ENCODE results near the gene TPST2.

The TPST2 gene

GRCh38 chr22:26612652-26613051, 22.7 kb upstream of the TPST2 start:
- no peak for FAIRE-seq
- DNase-seq (ENCODE audit: extremely low spot score, insufficient read length, low read depth) = no peak

GRCh38 chr22:26610996-26611395, 21.1 kb upstream of the TPST2 start:
- DNase-seq (ENCODE audit: extremely low spot score, insufficient read length, low read depth) (no peak), FAIRE-seq (peak; percentile 24)

- FAIRE-seq (peak; percentile 98), DNase-seq (ENCODE audit: extremely low spot score, insufficient read length, low read depth) (peak; percentile 87)
Observed at GRCh38 chr22:26610072-26610958, 20.4 kb upstream of the TPST2 start.

- DNase-seq (ENCODE audit: extremely low spot score, insufficient read length, low read depth) (no peak), FAIRE-seq (no peak)
Observed at GRCh38 chr22:26609287-26609686, 19.4 kb upstream of the TPST2 start.

- FAIRE-seq (no peak), DNase-seq (ENCODE audit: extremely low spot score, insufficient read length, low read depth) (no peak)
Observed at GRCh38 chr22:26608129-26608528, 18.2 kb upstream of the TPST2 start.

DNA sequence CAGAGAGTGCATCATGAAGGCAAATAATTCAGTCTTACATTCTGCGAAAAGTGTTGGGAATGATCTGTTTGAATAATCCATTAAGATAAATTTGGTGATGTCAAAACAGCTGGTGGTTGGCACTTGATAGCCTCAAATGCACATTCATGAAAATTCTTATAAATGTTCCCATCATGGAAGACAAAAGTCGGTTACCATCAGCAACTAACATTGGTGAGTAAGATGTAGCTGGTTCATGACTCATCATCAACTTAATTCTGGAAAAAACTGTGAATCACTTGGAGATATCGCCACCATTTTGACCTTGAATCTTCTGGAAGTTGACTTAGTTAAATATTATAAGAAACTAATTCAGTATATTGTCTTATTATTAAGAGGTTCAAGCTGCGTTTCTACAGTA, 16.7 kb upstream of the TPST2 start:
- FAIRE-seq (no peak), DNase-seq (ENCODE audit: extremely low spot score, insufficient read length, low read depth) (no peak)

- FAIRE-seq = no peak
- no peak for DNase-seq (ENCODE audit: extremely low spot score, insufficient read length, low read depth)
Observed at GRCh38 chr22:26604368-26604767, 14.4 kb upstream of the TPST2 start.

DNA sequence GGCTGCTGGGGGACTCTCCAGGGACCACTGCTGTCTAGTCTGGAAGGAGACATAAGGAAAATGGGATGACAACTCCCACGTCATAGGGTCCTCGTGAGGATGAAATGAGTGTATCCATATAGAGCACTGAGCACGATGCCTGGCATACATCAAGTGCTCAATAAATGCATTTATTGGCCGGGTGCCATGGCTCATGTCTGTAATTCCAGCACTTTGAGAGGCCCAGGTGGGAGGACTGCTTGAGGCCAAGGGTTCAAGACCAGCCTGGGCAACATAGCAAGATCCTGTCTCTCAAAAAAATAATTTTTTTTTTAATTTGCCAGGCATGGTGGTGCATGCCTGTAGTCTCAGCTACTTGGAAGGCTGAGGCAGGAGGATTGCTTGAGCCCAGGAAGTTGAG, 12.2 kb upstream of the TPST2 start:
- DNase-seq (ENCODE audit: extremely low spot score, insufficient read length, low read depth) (no peak), FAIRE-seq (no peak)

- DNase-seq (ENCODE audit: extremely low spot score, insufficient read length, low read depth) = no peak
- no peak for FAIRE-seq
Observed at GRCh38 chr22:26601726-26602125, 11.8 kb upstream of the TPST2 start.

GRCh38 chr22:26599505-26599904, 9.6 kb upstream of the TPST2 start:
- FAIRE-seq (no peak), DNase-seq (ENCODE audit: extremely low spot score, insufficient read length, low read depth) (no peak)

DNA sequence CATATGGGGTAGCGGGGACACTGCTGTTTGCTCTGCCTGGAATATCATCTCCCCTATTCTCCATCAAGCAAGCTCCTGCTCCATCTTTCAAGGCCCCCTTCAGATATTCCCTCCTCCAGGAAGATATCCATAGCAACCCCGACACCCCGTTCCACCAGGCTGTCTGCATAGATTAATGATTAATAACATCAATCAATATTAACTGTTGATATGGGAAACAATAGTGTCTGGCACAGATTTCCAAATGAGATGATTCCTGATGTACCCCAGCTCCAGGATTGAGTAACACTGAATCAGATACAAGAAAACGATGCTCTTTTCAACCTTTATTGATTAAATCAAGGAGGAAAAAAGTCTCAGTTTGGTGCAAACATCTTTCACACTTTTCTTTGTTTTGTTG, 7.5 kb upstream of the TPST2 start:
- DNase-seq (ENCODE audit: extremely low spot score, insufficient read length, low read depth) (no peak), FAIRE-seq (no peak)

DNA sequence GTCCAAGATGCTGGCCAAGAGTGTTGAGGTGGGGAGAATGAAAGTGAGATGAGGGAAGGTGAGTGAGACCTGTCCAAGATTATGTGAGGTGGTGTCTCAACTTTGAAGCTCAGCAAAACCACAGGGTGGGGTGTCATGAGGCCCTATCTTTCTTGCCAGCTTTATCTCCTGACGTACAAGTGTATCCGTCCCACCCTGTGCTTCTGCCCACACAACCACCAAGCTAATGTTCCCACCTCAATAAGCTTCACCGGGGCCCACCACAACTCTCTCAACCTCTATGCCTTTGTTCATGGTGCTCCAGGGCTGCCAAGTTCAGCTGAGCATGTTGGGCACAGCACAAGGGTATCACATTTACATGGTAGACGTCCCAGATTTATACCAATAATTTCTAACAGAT, 7.1 kb upstream of the TPST2 start:
- DNase-seq (ENCODE audit: extremely low spot score, insufficient read length, low read depth) (no peak), FAIRE-seq (no peak)

GRCh38 chr22:26593763-26594162, 3.8 kb upstream of the TPST2 start:
- DNase-seq (ENCODE audit: extremely low spot score, insufficient read length, low read depth) = no peak
- peak; percentile 15 for FAIRE-seq

GRCh38 chr22:26592421-26592891, 2.5 kb upstream of the TPST2 start:
- DNase-seq (ENCODE audit: extremely low spot score, insufficient read length, low read depth) = peak; percentile 62
- FAIRE-seq = peak; percentile 100

DNA sequence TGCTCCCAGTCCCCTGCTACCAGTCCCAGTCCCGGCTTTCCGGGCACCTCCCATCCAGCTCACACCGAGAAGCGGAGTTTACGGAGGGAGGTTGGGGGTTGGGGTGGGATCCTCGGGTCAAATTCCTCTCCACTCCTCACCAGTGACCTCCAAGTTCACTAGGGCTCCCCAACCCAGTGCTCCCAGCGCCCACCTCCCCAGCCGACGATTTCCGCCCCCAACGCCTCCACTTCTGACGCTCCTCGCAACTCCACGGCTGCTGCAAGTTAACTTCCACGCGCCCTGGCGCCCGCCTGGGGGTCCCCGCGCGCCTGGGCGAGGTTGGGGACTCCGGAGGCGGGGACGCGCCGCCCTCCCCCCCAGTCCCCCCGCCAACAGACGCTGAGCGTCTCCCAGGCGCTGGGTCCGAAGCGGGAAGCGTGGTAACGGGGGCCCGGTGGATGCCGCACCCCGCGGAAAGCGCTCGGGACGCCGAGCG, 526 bp downstream of the TPST2 start:
- FAIRE-seq (no peak), DNase-seq (ENCODE audit: extremely low spot score, insufficient read length, low read depth) (no peak)

GRCh38 chr22:26588729-26589366, 1.1 kb downstream of the TPST2 start:
- FAIRE-seq (no peak), DNase-seq (ENCODE audit: extremely low spot score, insufficient read length, low read depth) (no peak)

DNA sequence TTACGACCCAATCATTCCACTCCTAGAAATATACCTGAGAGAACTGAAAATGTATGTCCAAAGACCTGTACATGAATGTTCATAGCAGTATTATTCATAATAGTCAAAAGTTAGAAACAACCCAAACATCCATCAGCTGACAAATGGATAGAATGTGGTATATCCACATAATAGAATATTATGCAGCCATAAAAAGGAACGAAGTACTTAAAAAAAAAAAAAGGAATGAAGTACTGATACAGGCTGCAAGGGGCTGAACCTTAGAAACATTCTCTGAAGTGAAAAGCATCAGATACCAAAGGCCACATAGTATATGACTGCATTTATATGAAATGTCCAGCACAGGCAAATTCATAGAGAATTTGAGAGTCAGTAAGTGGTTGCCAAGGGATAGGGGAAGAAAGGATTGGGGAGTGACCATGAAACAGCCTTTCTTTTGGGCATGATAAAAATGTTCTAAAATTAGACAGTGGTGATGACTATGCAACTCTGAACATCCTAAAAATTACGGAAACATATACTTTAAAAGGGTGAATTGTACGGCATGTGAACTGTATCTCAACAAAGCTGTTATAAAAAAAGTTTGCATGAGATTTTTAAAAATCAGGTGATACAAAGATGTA, 1.8 kb downstream of the TPST2 start:
- DNase-seq (ENCODE audit: extremely low spot score, insufficient read length, low read depth) (no peak), FAIRE-seq (no peak)

GRCh38 chr22:26586556-26587325, 3.2 kb downstream of the TPST2 start:
- DNase-seq (ENCODE audit: extremely low spot score, insufficient read length, low read depth) = no peak
- FAIRE-seq = no peak

DNA sequence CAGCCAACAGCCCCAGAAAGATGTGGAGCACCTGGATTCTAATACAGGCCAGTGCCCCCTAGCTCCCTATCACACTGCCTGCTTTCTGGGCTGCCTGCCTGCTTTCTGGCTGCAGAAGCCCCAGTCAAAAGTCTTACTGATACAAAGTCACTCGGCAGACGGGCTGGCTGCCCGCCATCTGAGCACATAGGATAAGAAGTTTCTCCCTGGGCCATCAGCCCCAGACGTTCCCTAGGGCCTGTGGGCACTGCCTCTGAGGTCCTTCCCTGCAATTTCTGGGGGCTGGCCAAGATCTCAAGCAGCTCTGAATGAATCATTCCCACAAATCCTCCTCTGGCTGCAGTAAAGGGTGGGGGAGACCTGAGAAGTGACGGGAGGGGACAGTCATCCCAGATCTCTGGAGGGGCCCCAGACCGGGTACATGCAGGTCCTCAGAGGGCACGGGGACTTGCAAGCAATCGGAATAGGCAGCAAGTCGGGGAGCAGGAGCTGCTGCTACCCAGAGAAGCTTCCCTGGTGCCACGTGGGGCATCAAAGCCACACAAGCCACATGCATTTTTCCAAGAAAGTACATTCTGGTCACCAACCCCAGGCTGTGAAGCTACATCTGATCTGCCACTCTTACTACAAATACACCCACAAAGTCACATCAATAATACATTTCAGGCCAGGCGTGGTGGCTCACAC, 4.7 kb downstream of the TPST2 start:
- no peak for FAIRE-seq
- no peak for DNase-seq (ENCODE audit: extremely low spot score, insufficient read length, low read depth)

GRCh38 chr22:26584010-26584409, 5.9 kb downstream of the TPST2 start:
- FAIRE-seq (no peak), DNase-seq (ENCODE audit: extremely low spot score, insufficient read length, low read depth) (no peak)

All from GM18507 (cell line).